DMS53 (cell line): Measurements from ENCODE around the gene DAZL.

Experiments
- DNase-seq: peaks from one replicate; lab custom pipeline; 2025; lab: John Stamatoyannopoulos, UW

Gene DAZL

DNA sequence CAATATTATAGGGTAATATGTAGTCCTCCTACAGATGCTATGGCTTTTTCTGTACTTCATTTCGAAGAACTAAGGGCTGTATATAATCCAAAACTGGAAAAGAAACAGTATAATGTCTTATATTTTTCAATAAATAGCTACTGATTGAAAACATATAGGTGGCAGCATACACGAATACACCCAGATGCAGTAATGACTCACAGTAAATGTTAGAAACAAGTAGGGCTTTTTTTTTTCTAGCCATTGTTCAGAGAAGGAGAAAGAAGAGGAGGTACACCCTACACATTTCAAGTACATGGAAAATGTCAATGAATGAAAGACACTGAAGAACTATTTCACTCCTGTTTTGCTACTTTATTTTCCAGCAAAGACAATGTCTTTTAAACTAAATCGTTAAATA lies 9.4 kb downstream of the DAZL start:
- peak; percentile 1 for DNase-seq

- no peak for DNase-seq
Measured at GRCh38 chr3:16589867-16590624, 15.2 kb downstream of the DAZL start.

- no peak for DNase-seq
Measured at GRCh38 chr3:16589120-16589519, 16.1 kb downstream of the DAZL start.

DNA sequence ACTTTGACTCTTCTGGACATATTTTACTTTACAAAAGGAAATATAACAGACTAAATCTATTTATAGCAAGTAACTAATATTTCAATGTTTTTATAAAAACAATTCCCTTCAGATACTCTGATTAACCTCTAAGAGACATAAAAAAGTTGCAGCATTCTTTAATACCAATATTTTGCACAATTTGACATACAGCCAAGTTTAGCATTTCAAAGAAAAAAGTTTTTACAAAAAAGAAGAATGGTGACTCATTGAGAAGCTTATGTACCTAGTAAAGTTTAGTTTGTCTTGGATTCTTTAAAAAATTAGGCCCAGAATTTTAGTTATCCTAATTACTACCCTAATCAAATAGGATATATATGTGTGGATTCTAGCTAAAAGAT lies 17.6 kb downstream of the DAZL start:
- DNase-seq = no peak

DNA sequence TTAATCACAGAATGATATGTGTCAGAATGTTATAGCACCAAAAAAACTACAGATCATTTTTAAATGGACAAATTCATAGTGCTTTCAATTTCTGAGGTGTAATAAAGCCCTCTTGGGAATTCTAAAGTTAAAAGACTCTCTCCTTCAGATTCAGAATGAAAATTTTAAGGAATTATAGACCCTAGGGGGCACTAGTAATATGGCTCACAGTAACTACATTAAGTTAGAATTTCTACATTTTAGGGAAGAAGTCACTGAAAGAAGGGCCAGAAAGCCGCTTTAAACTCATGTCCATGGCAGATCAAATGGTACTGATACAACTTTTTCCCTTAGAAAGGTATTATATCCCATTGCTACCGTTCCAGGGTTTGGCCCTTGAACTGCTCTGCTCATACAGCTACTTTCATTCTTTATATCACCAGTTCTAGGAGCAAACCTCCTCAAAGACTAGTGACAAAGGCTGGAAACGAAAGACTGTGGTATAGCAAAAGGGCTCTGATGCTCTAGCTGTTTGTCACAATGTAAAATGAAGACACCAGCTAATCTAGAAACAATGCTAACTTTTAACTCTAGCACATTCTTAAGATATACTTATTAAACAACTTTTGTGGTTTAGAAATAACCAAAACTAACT lies 18.1 kb downstream of the DAZL start:
- DNase-seq = no peak

DNA sequence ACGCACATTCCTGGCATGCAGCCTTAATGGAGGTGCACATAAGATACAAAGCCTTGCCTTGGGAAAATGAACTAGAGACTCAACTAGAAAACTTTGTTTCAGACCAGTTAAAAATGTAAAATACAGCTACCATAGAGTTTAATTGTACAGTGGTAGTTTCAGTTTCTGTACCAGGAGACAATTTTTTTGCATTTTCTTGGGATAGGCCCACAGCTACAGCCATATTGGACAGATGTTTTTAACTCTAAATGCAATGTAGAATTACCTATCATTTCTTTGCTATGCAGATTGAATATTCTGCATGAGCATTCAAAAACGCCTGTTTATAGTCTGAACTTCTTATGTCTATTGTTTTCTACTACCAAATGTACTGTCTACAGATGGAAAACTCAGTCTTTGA lies 20.3 kb downstream of the DAZL start:
- no peak for DNase-seq

DNA sequence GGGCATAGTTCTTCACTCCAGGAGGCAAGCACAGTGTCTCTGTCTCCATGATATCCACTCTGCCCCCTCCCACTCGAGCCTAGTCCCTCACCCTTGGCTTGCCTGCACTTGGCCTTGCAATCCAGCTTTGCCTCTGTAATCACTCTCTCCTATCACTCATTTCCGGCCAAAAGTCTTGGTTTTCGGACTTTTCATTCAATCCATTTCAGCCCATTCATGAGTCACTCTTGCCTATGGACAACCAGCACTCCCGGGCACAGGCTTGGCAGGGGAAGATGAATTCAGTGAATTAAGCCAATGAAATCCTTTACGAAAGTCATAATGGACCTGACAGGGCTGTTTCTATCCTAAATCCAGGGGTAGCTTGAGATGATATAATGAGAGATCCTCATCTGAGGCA lies 21.7 kb downstream of the DAZL start:
- DNase-seq = no peak

- peak; percentile 69 for DNase-seq
Measured at GRCh38 chr3:16570113-16570512, 35.1 kb downstream of the DAZL start.

DNA sequence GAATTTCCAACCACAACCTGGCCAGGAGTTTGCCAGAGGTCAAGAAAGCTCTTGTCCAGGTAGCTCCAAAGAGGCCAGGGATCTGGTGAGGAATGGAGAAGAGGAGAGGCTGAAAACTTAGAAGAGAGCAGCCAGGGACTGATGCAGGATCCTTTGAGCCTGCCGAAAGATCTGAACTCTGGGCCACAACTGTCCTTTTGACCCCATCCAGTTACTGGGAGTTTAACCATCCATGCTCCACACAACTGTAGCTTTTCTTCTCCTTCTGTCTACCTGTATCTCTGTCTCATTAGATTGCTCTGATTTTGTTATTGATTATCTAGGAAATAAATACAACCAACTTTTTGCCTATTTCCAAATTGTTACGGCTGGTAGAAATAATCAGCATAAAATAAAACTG lies 36.7 kb downstream of the DAZL start:
- no peak for DNase-seq

DNA sequence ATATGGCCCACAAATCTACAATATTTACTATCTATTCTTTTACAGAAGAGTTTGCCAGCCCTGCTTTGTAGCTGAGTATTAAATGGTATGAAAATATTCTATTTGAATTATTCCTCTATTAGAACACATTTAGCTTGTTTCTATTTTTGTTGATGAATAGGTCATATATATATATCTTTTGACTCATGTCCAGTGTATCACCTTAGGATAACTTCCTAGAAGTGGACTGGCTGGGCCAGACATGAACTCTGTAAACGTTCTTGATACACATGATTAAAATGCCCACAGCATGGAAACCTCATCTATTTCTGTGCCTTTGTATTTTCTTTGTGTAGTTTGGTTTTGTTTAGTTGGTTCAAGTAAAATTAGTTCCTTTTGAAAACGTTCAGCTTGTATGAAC lies 37.1 kb downstream of the DAZL start:
- DNase-seq = no peak

DNA sequence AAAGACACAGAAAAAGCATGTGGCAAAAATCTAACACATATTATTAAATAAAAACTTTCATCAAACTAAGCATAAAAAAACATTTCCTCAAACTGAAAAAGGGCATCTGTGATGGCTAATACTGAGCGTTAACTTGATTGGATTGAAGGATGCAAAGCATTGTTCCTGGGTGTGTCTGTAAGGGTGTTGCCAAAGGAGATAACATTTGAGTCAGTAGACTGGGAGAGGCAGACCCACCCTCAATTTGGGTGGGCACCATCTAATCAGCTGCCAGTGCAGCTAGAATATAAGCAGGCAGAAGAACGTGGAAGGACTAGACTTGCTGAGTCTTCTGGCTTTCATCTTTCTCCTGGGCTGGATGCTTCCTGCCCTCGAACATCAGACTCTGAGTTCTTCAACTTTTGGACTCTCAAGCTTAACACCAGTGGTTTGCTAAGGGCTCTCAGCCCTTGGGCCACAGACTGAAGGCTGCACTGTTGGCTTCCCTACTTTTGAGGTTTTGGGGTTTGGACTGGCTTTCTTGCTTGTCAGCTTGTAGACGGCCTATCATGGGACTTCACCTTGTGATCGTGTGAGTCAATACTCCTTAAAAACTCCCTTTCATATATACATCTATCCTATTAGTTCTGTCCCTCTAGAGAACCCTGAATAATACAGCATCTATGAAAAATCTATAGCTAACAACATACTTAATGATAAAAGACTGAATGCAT lies 45.4 kb downstream of the DAZL start:
- no peak for DNase-seq

GRCh38 chr3:16554126-16554525 lies 51.1 kb downstream of the DAZL start:
- DNase-seq = no peak

DNA sequence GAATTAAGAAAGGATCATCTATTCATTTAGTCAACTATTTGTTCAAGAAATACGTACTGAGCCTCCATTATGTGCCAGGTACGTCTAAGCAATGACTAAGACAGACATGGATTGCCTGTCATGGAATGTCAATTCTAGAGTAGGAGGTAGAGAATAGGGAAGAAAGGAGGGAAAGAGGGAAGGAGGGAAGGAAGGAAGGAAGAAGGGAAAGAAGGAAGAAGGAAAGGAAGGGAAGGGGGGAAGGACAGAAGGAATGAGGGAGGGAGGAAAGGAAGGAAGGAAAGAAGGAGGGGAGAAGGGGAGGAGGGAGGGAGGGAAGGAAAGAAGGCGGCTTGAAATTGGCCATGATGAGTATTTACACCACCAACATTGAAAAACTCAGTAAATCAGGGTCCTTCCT lies 52.5 kb downstream of the DAZL start:
- DNase-seq = no peak

DNA sequence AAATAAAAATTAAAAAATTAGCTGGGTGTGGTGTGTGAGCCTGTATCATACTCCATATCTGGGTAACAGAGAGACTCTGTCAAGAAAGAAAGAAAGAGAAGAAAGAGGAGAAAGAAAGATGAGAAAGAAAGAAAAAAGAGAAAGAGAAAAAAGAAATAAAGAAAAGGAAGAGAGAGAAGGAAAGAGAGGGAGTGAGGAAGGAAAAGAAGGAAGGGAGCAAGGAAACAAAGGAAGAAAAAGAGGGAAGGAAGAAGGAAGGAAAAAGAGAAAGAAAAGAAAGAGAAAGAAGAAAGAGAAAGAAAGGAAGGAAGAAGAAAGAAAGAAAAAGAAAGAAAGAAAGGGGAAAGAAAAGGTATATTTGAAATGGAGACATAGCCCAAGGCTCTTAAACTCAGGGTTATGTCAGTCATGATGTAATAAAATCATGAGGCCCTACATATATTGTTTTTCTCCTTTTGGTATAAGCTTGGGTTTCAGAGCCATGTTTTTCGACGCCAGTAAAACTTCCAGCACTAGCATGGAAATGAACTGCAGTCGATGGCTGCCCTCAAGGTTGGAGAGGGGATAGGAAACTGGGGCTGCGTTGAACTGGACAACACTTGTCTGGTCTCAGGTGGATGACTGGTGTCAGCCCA lies 53.8 kb downstream of the DAZL start:
- no peak for DNase-seq

DNA sequence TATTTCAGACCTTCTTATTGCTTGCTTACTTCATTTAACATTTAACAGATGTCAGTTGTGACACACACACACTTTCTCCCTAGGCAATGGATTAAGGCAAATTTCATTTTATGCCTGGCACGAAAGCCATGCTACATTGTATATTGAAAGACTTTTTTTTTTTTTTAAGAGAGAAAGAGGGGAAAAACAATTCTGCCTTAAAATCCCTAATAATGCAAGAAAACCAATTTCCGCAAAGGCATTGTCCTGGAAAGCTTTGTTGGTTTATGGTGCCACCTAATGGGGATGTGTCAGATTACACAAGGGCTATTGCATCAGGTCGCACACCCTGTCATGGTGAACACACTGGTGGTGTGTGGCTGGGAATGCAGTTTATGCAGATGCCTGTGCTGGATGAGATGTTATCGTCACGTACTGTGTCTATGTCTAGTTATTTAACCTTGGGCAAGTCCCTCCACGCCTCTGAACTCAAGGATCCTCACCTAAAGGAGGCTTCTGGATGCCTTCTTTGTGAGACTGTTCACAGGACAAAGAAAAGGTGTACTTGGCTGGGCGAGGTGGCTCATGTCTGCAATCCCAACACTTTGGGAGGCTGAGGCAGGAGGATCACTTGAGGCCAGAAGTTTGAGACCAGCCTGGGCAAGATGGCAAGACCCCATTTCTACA lies 54.4 kb downstream of the DAZL start:
- DNase-seq = peak; percentile 68

DNA sequence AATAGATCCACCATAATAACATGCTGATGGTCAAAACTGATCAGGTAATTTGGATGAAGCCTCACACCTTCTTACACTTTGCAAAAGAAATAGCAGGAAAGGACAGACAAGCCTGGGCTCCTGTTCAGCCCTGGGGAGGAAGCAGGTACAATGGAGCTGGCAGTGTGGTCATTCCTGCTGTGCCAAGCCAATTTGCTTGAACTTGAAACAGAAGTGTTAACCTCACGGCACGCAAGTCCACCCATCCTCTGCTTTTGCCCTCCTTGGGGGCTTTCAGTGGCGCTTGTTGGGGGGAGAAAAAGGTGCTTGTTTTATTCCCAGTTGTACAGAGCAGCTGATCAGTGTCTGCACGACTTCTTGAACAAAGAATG lies 54.9 kb downstream of the DAZL start:
- peak; percentile 7 for DNase-seq

- no peak for DNase-seq
Measured at GRCh38 chr3:16548721-16549120, 56.5 kb downstream of the DAZL start.

DNA sequence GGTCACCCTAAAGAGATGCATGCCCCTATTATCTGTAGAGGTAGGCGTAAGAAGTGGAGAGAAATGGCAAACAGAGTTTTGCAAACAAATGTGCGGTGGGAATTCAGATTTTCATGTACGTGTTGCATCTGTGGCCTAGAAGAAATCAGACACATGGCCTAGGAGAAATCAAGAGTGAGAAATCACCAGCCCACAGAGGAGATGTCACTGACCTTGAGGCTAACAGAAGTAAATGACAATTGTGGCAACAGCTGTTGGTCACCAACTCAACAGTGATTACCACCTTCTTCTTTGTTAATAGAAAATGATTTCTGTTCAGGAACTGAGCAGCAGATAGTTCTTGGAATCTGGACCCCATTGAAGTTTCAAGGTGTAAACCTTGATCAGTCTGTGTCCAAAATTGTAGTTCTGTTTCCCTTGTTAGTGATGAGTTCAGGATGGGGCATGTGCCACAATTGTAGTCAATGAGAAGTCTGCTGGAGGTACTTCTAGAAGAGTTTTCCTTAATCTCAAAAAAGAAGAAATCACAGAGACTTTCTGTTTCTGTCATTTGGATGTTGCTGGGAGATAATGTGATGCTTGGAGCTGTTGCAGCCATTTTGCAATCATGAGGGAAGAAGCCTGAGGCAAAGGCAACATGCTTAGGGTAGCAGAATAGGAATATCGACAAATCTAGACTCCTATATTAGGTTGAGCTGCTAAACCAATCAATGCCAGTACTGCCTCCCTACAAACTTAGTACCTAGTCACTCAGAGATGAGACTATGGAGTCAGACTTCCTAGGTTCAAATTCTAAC lies 57.5 kb downstream of the DAZL start:
- no peak for DNase-seq

DNA sequence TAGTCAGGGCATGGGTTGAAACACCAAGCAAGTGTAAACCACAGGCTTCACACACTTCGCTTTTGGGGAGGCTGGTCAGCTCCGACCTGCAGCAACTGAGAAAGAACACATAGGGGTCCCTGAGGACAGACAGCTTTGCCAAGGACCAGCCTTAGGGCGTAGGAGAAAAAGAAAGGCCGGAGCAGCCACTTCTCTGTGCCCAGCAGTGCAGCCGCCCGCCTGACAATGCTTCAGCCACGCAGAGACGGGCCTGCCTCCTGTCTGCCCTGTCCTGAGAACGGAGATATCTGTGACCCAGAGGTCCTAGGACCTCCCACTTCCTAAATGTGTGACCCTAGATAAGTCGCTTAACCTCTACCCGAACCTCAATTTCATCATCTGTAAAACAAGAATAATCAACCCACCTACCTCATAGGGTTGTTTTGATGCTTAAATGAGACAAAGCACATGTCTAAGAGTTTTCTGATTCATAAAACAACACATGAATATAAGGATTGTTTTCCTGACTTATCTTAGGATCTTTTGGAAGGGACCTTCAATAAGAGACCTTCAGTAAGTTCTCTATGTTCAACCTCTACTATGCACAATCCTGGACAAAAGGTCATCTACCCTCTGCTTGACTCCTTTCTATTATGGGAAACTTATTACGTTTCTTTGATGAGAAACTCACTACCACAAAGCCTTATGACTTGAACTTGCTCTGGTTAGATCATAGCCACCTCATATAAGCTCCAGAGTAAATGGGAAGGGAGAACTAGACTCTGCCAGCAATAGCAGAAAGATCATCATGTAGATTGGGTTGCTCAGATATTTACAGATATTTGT lies 58.8 kb downstream of the DAZL start:
- DNase-seq = no peak

DNA sequence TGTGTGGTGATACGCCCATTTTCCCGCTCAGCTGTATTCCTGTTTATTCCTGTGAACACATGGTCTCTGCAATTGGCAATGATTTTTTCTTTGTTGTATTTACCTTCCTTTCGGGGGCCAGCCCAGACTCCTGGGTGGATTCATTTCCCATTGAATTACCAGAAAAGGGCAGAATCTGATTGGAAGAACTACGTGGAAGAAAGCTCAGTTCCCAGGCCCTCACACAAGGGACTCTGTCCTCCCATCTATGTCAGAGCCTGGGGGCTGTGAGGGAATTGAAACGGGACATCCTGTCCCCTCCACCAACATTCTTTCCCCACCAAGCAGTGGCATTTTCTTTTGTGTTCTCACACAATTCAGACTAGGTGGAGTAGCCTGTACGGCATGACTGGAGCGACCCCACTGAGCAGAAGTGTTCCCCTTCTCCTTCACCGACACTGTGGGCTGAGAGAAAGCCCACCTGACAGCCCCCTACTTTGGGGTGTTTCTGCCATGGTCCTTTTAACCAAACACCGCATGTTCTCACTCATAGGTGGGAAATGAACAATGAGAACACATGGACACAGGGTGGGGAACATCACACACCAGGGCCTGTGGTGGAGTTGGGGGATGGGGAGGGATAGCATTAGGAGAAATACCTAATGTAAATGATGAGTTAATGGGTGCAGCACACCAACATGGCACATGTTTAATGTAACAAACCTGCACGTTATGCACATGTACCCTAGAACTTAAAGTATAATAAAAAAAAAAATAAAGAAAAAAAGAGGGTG lies 59.6 kb downstream of the DAZL start:
- DNase-seq = no peak
